ENCODE measurements around the gene ATXN1.

The ATXN1 gene

GRCh38 chr6:16493112-16493511 is 268.1 kb downstream of the ATXN1 start:
- H3K4me3 ChIP-seq (ENCODE audit: low read depth in 1 of 2, low read length in 2 of 2), result no peak overlapping the region
- no peaks in the 10 kb centered on the region for H3K36me3 ChIP-seq (ENCODE audit: control insufficient read depth in 1 of 2, insufficient read depth in 2 of 2, low read length in 2 of 2)
- no peak overlapping the region for H3K27ac ChIP-seq (ENCODE audit: low read length)
- no peaks in the 10 kb centered on the region for H3K27me3 ChIP-seq (ENCODE audit: low read depth, low read length)
- no peaks in the 10 kb centered on the region for H3K9me3 ChIP-seq (ENCODE audit: control insufficient read depth in 1 of 2, low read length in 2 of 2)
- H3K4me1 ChIP-seq (ENCODE audit: control insufficient read depth in 1 of 2, insufficient read depth in 2 of 2, low read length in 2 of 2), result peaks cover 0 to 9% of the 10 kb centered on the region in 2 donors

GRCh38 chr6:16491666-16492313 is 269.5 kb downstream of the ATXN1 start:
- Histone ChIP-seq H3K27ac (ENCODE audit: low read length) (no peak overlapping the region), H3K4me3 (ENCODE audit: low read depth in 1 of 2, low read length in 2 of 2) (no peak overlapping the region), H3K4me1 (ENCODE audit: control insufficient read depth in 1 of 2, insufficient read depth in 2 of 2, low read length in 2 of 2) (peaks cover 0 to 4% of the 10 kb centered on the region in 2 donors), H3K36me3 (ENCODE audit: control insufficient read depth in 1 of 2, insufficient read depth in 2 of 2, low read length in 2 of 2) (no peaks in the 10 kb centered on the region), H3K27me3 (ENCODE audit: low read depth, low read length) (no peaks in the 10 kb centered on the region), H3K9me3 (ENCODE audit: control insufficient read depth in 1 of 2, low read length in 2 of 2) (no peaks in the 10 kb centered on the region)

GRCh38 chr6:16490616-16491015 is 270.6 kb downstream of the ATXN1 start:
- H3K27me3 ChIP-seq (ENCODE audit: low read depth, low read length), result no peaks in the 10 kb centered on the region
- H3K4me1 ChIP-seq (ENCODE audit: control insufficient read depth in 1 of 2, insufficient read depth in 2 of 2, low read length in 2 of 2), result no peaks in the 10 kb centered on the region

GRCh38 chr6:16488813-16489212 is 272.4 kb downstream of the ATXN1 start:
- Histone ChIP-seq H3K27me3 (ENCODE audit: low read depth, low read length) (no peaks in the 10 kb centered on the region), H3K4me1 (ENCODE audit: control insufficient read depth in 1 of 2, insufficient read depth in 2 of 2, low read length in 2 of 2) (no peaks in the 10 kb centered on the region), H3K36me3 (ENCODE audit: control insufficient read depth in 1 of 2, insufficient read depth in 2 of 2, low read length in 2 of 2) (peaks cover 0 to 5% of the 10 kb centered on the region in 2 donors), H3K9me3 (ENCODE audit: control insufficient read depth in 1 of 2, low read length in 2 of 2) (no peaks in the 10 kb centered on the region), H3K4me3 (ENCODE audit: low read depth in 1 of 2, low read length in 2 of 2) (no peak overlapping the region), H3K27ac (ENCODE audit: low read length) (no peak overlapping the region)

More at GRCh38 chr6:16490616-16491015, 270.6 kb downstream of the ATXN1 start:
- Histone ChIP-seq H3K36me3 (ENCODE audit: control insufficient read depth in 1 of 2, insufficient read depth in 2 of 2, low read length in 2 of 2) (no peaks in the 10 kb centered on the region), H3K4me3 (ENCODE audit: low read depth in 1 of 2, low read length in 2 of 2) (no peak overlapping the region), H3K9me3 (ENCODE audit: control insufficient read depth in 1 of 2, low read length in 2 of 2) (no peaks in the 10 kb centered on the region), H3K27ac (ENCODE audit: low read length) (no peak overlapping the region)

GRCh38 chr6:16487996-16488674 is 273.1 kb downstream of the ATXN1 start:
- Histone ChIP-seq H3K9me3 (ENCODE audit: control insufficient read depth in 1 of 2, low read length in 2 of 2) (peaks cover 0 to 2% of the 10 kb centered on the region in 2 donors), H3K36me3 (ENCODE audit: control insufficient read depth in 1 of 2, insufficient read depth in 2 of 2, low read length in 2 of 2) (peaks cover 0 to 5% of the 10 kb centered on the region in 2 donors), H3K4me3 (ENCODE audit: low read depth in 1 of 2, low read length in 2 of 2) (no peak overlapping the region), H3K27me3 (ENCODE audit: low read depth, low read length) (no peaks in the 10 kb centered on the region), H3K4me1 (ENCODE audit: control insufficient read depth in 1 of 2, insufficient read depth in 2 of 2, low read length in 2 of 2) (no peaks in the 10 kb centered on the region), H3K27ac (ENCODE audit: low read length) (no peak overlapping the region)

- Histone ChIP-seq H3K9me3 (ENCODE audit: control insufficient read depth in 1 of 2, low read length in 2 of 2) (peaks cover 0 to 7% of the 10 kb centered on the region in 2 donors), H3K27me3 (ENCODE audit: low read depth, low read length) (no peaks in the 10 kb centered on the region), H3K4me3 (ENCODE audit: low read depth in 1 of 2, low read length in 2 of 2) (no peak overlapping the region), H3K27ac (ENCODE audit: low read length) (no peak overlapping the region), H3K4me1 (ENCODE audit: control insufficient read depth in 1 of 2, insufficient read depth in 2 of 2, low read length in 2 of 2) (no peaks in the 10 kb centered on the region), H3K36me3 (ENCODE audit: control insufficient read depth in 1 of 2, insufficient read depth in 2 of 2, low read length in 2 of 2) (peaks cover 0 to 11% of the 10 kb centered on the region in 2 donors)
These were observed 274.6 kb downstream of the ATXN1 start for GRCh38 chr6:16486661-16487060.

GRCh38 chr6:16483315-16483875 is 277.9 kb downstream of the ATXN1 start:
- peaks cover 0 to 11% of the 10 kb centered on the region in 2 donors for H3K36me3 ChIP-seq (ENCODE audit: control insufficient read depth in 1 of 2, insufficient read depth in 2 of 2, low read length in 2 of 2)
- no peak overlapping the region for H3K27ac ChIP-seq (ENCODE audit: low read length)
- H3K4me3 ChIP-seq (ENCODE audit: low read depth in 1 of 2, low read length in 2 of 2), result no peak overlapping the region

GRCh38 chr6:16482702-16483314 is 278.5 kb downstream of the ATXN1 start:
- H3K9me3 ChIP-seq (ENCODE audit: control insufficient read depth in 1 of 2, low read length in 2 of 2), result peaks cover 0 to 7% of the 10 kb centered on the region in 2 donors
- no peaks in the 10 kb centered on the region for H3K27me3 ChIP-seq (ENCODE audit: low read depth, low read length)
- no peak overlapping the region for H3K27ac ChIP-seq (ENCODE audit: low read length)
- no peak overlapping the region for H3K4me3 ChIP-seq (ENCODE audit: low read depth in 1 of 2, low read length in 2 of 2)
- H3K4me1 ChIP-seq (ENCODE audit: control insufficient read depth in 1 of 2, insufficient read depth in 2 of 2, low read length in 2 of 2), result no peaks in the 10 kb centered on the region
- H3K36me3 ChIP-seq (ENCODE audit: control insufficient read depth in 1 of 2, insufficient read depth in 2 of 2, low read length in 2 of 2), result peaks cover 0 to 11% of the 10 kb centered on the region in 2 donors

More at GRCh38 chr6:16483315-16483875, 277.9 kb downstream of the ATXN1 start:
- no peaks in the 10 kb centered on the region for H3K4me1 ChIP-seq (ENCODE audit: control insufficient read depth in 1 of 2, insufficient read depth in 2 of 2, low read length in 2 of 2)
- H3K27me3 ChIP-seq (ENCODE audit: low read depth, low read length), result no peaks in the 10 kb centered on the region
- H3K9me3 ChIP-seq (ENCODE audit: control insufficient read depth in 1 of 2, low read length in 2 of 2), result peaks cover 0 to 7% of the 10 kb centered on the region in 2 donors

- Histone ChIP-seq H3K27ac (ENCODE audit: low read length) (no peak overlapping the region), H3K4me3 (ENCODE audit: low read depth in 1 of 2, low read length in 2 of 2) (no peak overlapping the region), H3K36me3 (ENCODE audit: control insufficient read depth in 1 of 2, insufficient read depth in 2 of 2, low read length in 2 of 2) (peaks cover 0 to 11% of the 10 kb centered on the region in 2 donors), H3K4me1 (ENCODE audit: control insufficient read depth in 1 of 2, insufficient read depth in 2 of 2, low read length in 2 of 2) (no peaks in the 10 kb centered on the region), H3K27me3 (ENCODE audit: low read depth, low read length) (no peaks in the 10 kb centered on the region), H3K9me3 (ENCODE audit: control insufficient read depth in 1 of 2, low read length in 2 of 2) (peaks cover 0 to 7% of the 10 kb centered on the region in 2 donors)
These were observed 279.4 kb downstream of the ATXN1 start for GRCh38 chr6:16481697-16482399.

- Histone ChIP-seq H3K9me3 (ENCODE audit: control insufficient read depth in 1 of 2, low read length in 2 of 2) (peaks cover 0 to 7% of the 10 kb centered on the region in 2 donors), H3K27ac (ENCODE audit: low read length) (no peak overlapping the region)
These were observed 280.3 kb downstream of the ATXN1 start for GRCh38 chr6:16480763-16481560.

More at GRCh38 chr6:16480763-16481560, 280.3 kb downstream of the ATXN1 start:
- Histone ChIP-seq H3K4me3 (ENCODE audit: low read depth in 1 of 2, low read length in 2 of 2) (no peak overlapping the region), H3K36me3 (ENCODE audit: control insufficient read depth in 1 of 2, insufficient read depth in 2 of 2, low read length in 2 of 2) (peaks cover 0 to 11% of the 10 kb centered on the region in 2 donors), H3K4me1 (ENCODE audit: control insufficient read depth in 1 of 2, insufficient read depth in 2 of 2, low read length in 2 of 2) (no peaks in the 10 kb centered on the region), H3K27me3 (ENCODE audit: low read depth, low read length) (no peaks in the 10 kb centered on the region)

Data from muscle layer of duodenum (tissue), 2 donors.